Measurements from ENCODE around the gene COPG1.

The COPG1 gene

GRCh38 chr3:129308636-129309035 is 59.2 kb downstream of the COPG1 start:
- Histone ChIP-seq H3K9ac (ENCODE audit: low read depth, low read length) (no peak overlapping the region), H3K36me3 (ENCODE audit: control insufficient read depth, insufficient read depth, low read length) (peaks cover 11% of the 10 kb centered on the region; the same call in 1 of the 2 replicates), H3K4me1 (ENCODE audit: control insufficient read depth, insufficient read depth, low read length) (peaks cover 16% of the 10 kb centered on the region), H3K27ac (ENCODE audit: low read depth, low read length) (no peak overlapping the region), H3K4me3 (ENCODE audit: low read depth, low read length) (no peak overlapping the region), H3K9me3 (ENCODE audit: control insufficient read depth, insufficient read depth, low read length) (no peaks in the 10 kb centered on the region), H3K27me3 (ENCODE audit: control insufficient read depth, insufficient read depth, low read length) (no peaks in the 10 kb centered on the region)

GRCh38 chr3:129310111-129311011 is 61.0 kb downstream of the COPG1 start:
- Histone ChIP-seq H3K4me3 (ENCODE audit: low read depth, low read length) (no peak overlapping the region), H3K9ac (ENCODE audit: low read depth, low read length) (no peak overlapping the region), H3K27ac (ENCODE audit: low read depth, low read length) (no peak overlapping the region), H3K27me3 (ENCODE audit: control insufficient read depth, insufficient read depth, low read length) (no peaks in the 10 kb centered on the region), H3K36me3 (ENCODE audit: control insufficient read depth, insufficient read depth, low read length) (no peaks in the 10 kb centered on the region), H3K4me1 (ENCODE audit: control insufficient read depth, insufficient read depth, low read length) (peaks cover 9% of the 10 kb centered on the region; the same call in 1 of the 2 replicates), H3K9me3 (ENCODE audit: control insufficient read depth, insufficient read depth, low read length) (no peaks in the 10 kb centered on the region)

- no peaks in the 10 kb centered on the region for H3K36me3 ChIP-seq (ENCODE audit: control insufficient read depth, insufficient read depth, low read length)
- H3K4me3 ChIP-seq (ENCODE audit: low read depth, low read length): no peak overlapping the region
- no peak overlapping the region for H3K27ac ChIP-seq (ENCODE audit: low read depth, low read length)
- H3K4me1 ChIP-seq (ENCODE audit: control insufficient read depth, insufficient read depth, low read length): peaks cover 4% of the 10 kb centered on the region; the same call in 1 of the 2 replicates
- no peak overlapping the region for H3K9ac ChIP-seq (ENCODE audit: low read depth, low read length)
- H3K9me3 ChIP-seq (ENCODE audit: control insufficient read depth, insufficient read depth, low read length): no peaks in the 10 kb centered on the region
- H3K27me3 ChIP-seq (ENCODE audit: control insufficient read depth, insufficient read depth, low read length): no peaks in the 10 kb centered on the region
These were observed 61.9 kb downstream of the COPG1 start for GRCh38 chr3:129311054-129311902.

- Histone ChIP-seq H3K4me1 (ENCODE audit: control insufficient read depth, insufficient read depth, low read length) (peaks cover 4% of the 10 kb centered on the region; the same call in 1 of the 2 replicates), H3K27ac (ENCODE audit: low read depth, low read length) (no peak overlapping the region), H3K4me3 (ENCODE audit: low read depth, low read length) (no peak overlapping the region), H3K9me3 (ENCODE audit: control insufficient read depth, insufficient read depth, low read length) (no peaks in the 10 kb centered on the region), H3K36me3 (ENCODE audit: control insufficient read depth, insufficient read depth, low read length) (no peaks in the 10 kb centered on the region), H3K27me3 (ENCODE audit: control insufficient read depth, insufficient read depth, low read length) (no peaks in the 10 kb centered on the region), H3K9ac (ENCODE audit: low read depth, low read length) (no peak overlapping the region)
These were observed 62.7 kb downstream of the COPG1 start for GRCh38 chr3:129312021-129312639.

DNA sequence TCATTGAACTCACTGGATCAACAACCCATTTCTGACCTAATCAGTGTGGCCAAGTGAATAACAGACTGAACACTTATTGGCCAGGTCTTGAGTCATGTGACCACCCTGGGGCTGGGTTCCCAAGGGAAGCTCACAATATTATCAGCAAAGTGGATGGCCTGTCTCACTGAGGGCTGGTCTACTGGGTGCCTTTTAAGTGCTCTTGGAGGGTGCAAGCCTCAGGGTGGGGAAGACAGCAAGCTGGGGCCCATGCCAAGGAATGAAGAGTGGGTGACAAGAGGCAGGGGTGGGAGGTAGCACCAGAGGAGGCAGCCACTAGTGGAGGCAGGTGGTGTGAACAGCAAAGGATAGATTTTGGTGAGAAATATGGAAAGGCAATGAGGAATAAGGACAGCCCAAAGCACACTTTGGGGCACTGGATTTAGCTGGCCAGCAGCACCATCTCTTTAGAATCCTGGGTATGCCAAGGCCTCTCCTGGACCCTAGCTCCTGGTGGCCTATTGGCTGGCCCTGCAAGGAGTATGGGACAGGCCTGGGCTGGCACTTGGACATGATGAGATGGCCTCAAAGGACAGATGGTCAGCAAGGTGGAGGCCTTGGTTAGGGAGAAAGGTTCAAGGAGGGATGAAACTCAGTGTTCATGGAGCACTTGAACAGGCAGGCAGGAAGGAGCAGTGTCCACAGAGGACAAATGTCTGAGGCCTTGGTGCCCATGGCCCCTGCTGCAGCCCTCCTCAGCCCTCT is 63.4 kb downstream of the COPG1 start:
- H3K36me3 ChIP-seq (ENCODE audit: control insufficient read depth, insufficient read depth, low read length): 0 out of 2 replicates have a peak, but pooled peaks cover 4% of the 10 kb centered on the region
- H3K4me3 ChIP-seq (ENCODE audit: low read depth, low read length): no peak overlapping the region
- H3K27ac ChIP-seq (ENCODE audit: low read depth, low read length): no peak overlapping the region
- H3K9ac ChIP-seq (ENCODE audit: low read depth, low read length): no peak overlapping the region
- no peaks in the 10 kb centered on the region for H3K9me3 ChIP-seq (ENCODE audit: control insufficient read depth, insufficient read depth, low read length)
- peaks cover 4% of the 10 kb centered on the region; the same call in 1 of the 2 replicates for H3K4me1 ChIP-seq (ENCODE audit: control insufficient read depth, insufficient read depth, low read length)
- no peaks in the 10 kb centered on the region for H3K27me3 ChIP-seq (ENCODE audit: control insufficient read depth, insufficient read depth, low read length)

GRCh38 chr3:129313415-129313664 is 63.9 kb downstream of the COPG1 start:
- H3K27me3 ChIP-seq (ENCODE audit: control insufficient read depth, insufficient read depth, low read length): no peaks in the 10 kb centered on the region
- peaks cover 7% of the 10 kb centered on the region; the same call in 1 of the 2 replicates for H3K36me3 ChIP-seq (ENCODE audit: control insufficient read depth, insufficient read depth, low read length)
- H3K9me3 ChIP-seq (ENCODE audit: control insufficient read depth, insufficient read depth, low read length): no peaks in the 10 kb centered on the region
- H3K4me1 ChIP-seq (ENCODE audit: control insufficient read depth, insufficient read depth, low read length): peaks cover 4% of the 10 kb centered on the region; the same call in 1 of the 2 replicates
- no peak overlapping the region for H3K27ac ChIP-seq (ENCODE audit: low read depth, low read length)
- H3K9ac ChIP-seq (ENCODE audit: low read depth, low read length): no peak overlapping the region
- H3K4me3 ChIP-seq (ENCODE audit: low read depth, low read length): no peak overlapping the region

DNA sequence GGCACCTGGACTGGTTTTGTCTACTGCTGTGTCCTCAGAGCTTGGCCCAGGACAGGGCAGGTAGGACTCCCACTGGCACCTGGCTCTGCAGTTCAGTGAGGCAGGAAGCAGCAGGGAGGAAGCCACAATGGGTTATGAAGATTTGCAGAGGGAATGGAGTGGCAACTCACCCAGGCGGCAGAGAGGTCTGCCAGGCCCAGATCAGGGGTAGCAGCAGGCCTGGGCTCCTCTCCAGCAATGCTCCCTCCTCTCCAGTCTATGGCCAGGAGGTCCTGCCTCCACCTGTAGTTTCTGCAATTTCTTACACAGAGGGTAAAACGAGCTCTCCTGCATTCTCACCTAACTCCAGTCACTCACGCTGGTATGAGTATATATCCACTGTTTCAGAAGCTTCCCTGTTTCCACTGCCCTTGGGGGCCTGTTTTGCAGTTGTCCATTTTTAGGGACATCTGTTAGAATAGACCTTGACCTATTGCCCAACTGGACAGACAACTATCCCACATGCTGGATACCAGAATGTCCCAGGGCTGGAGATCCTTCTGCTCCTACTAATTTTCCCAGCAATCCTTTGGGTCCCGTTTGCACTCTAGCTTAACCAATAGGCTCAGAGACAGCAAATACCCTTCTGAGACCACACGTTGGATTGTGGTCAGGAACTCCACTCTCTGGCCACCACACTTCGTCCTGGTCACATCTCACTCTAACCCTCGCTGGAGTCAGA is 64.4 kb downstream of the COPG1 start:
- Histone ChIP-seq H3K9ac (ENCODE audit: low read depth, low read length) (no peak overlapping the region), H3K27me3 (ENCODE audit: control insufficient read depth, insufficient read depth, low read length) (no peaks in the 10 kb centered on the region), H3K36me3 (ENCODE audit: control insufficient read depth, insufficient read depth, low read length) (peaks cover 11% of the 10 kb centered on the region; the same call in 1 of the 2 replicates), H3K9me3 (ENCODE audit: control insufficient read depth, insufficient read depth, low read length) (no peaks in the 10 kb centered on the region), H3K4me1 (ENCODE audit: control insufficient read depth, insufficient read depth, low read length) (peaks cover 4% of the 10 kb centered on the region; the same call in 1 of the 2 replicates), H3K4me3 (ENCODE audit: low read depth, low read length) (peak overlapping the region; percentile 99), H3K27ac (ENCODE audit: low read depth, low read length) (peak overlapping the region; percentile 27)

- Histone ChIP-seq H3K36me3 (ENCODE audit: control insufficient read depth, insufficient read depth, low read length) (peaks cover 12% of the 10 kb centered on the region; the same call in 1 of the 2 replicates), H3K9ac (ENCODE audit: low read depth, low read length) (peak overlapping the region; percentile 89), H3K27me3 (ENCODE audit: control insufficient read depth, insufficient read depth, low read length) (no peaks in the 10 kb centered on the region), H3K9me3 (ENCODE audit: control insufficient read depth, insufficient read depth, low read length) (no peaks in the 10 kb centered on the region), H3K27ac (ENCODE audit: low read depth, low read length) (peak overlapping the region; percentile 85), H3K4me3 (ENCODE audit: low read depth, low read length) (peak overlapping the region; percentile 99), H3K4me1 (ENCODE audit: control insufficient read depth, insufficient read depth, low read length) (peaks cover 4% of the 10 kb centered on the region; the same call in 1 of the 2 replicates)
These were observed 65.2 kb downstream of the COPG1 start for GRCh38 chr3:129314386-129315222.

DNA sequence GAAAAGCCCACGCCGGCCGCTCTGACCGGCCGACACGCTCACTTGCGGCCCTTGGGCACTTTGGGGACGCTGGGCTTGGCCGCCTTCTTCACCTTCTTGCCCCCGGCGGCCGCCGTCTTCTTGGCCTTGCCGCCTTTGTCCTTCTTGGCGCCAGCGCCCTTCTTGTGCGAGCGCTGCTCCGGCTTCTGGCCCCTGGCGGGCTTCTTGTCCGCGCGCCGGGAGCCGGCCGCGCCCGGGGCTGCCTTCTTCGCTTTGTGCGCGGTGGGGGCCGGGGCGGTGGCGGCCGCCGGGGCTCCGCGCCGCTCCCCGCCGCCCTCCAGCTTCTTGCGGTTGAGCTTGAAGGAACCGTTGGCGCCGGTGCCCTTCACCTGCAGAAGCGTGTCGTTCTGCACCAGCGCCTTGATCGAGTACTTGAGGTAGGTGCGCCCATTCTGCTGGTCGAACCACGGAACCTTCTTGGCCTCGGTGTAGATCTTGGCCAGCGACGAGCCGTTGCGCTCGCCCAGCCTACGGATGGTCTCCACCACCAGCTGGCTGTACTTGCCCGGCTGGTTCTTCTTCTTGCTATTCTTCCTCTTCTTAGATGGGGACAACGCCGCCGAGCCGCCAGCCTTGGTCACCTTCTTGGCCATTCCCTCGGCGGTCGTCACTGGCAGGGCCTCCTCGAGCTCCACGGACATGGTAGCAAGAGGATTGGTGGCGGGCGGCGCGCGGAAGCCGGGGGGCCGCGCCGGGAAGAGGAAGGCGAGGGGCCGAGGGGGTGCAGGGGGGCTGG is 66.0 kb downstream of the COPG1 start:
- H3K9me3 ChIP-seq (ENCODE audit: control insufficient read depth, insufficient read depth, low read length): no peaks in the 10 kb centered on the region
- H3K4me1 ChIP-seq (ENCODE audit: control insufficient read depth, insufficient read depth, low read length): peaks cover 4% of the 10 kb centered on the region; the same call in 1 of the 2 replicates
- peak overlapping the region; percentile 89 for H3K9ac ChIP-seq (ENCODE audit: low read depth, low read length)
- peaks cover 13% of the 10 kb centered on the region; the same call in 1 of the 2 replicates for H3K36me3 ChIP-seq (ENCODE audit: control insufficient read depth, insufficient read depth, low read length)
- H3K27ac ChIP-seq (ENCODE audit: low read depth, low read length): peak overlapping the region; percentile 85
- no peaks in the 10 kb centered on the region for H3K27me3 ChIP-seq (ENCODE audit: control insufficient read depth, insufficient read depth, low read length)
- peak overlapping the region; percentile 99 for H3K4me3 ChIP-seq (ENCODE audit: low read depth, low read length)
